ENCODE data around the gene JAZF1. TPM values are rescaled to one million over a fixed set of nuclear protein-coding genes. Genes with fewer than 3 reads are reported as not detected.
A peak's percentile ranks its signal among the peaks of the same experiment; 100 is the strongest.

Gene JAZF1
- total and polyA plus RNA-seq, 8 donors, result 0.58 to 16.7 (median 7.2) TPM

DNA sequence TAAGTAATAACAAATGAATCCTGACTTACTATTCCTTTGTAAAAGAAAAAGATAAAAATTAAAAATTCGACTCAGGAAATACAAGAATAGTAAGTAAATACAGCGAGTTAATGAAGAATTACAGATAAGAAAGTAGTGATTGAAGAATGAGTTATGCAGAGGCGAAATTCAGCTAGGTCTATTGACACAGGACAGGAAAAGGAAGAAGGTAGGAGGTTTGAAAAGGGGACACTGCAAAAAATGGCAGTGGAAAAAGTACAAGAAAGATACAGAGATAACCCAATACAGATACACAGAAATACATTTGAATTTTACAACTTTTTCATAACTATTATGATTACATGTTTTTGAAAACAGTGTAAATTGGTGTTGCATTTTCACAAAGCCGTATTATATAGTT, 28.0 kb downstream of the JAZF1 start:
- H3K27ac ChIP-seq, result no peak overlapping the region
- H3K4me3 ChIP-seq, result no peak overlapping the region
- H3K36me3 ChIP-seq, result no peaks in the 10 kb centered on the region
- no peaks in the 10 kb centered on the region for H3K27me3 ChIP-seq
- TF ChIP-seq POLR2AphosphoS5 (IDR thresholded peaks at IDR 0.05), result no peak
- TF ChIP-seq POLR2A (IDR thresholded peaks at IDR 0.05), result no peak
- TF ChIP-seq, protein P1, sequence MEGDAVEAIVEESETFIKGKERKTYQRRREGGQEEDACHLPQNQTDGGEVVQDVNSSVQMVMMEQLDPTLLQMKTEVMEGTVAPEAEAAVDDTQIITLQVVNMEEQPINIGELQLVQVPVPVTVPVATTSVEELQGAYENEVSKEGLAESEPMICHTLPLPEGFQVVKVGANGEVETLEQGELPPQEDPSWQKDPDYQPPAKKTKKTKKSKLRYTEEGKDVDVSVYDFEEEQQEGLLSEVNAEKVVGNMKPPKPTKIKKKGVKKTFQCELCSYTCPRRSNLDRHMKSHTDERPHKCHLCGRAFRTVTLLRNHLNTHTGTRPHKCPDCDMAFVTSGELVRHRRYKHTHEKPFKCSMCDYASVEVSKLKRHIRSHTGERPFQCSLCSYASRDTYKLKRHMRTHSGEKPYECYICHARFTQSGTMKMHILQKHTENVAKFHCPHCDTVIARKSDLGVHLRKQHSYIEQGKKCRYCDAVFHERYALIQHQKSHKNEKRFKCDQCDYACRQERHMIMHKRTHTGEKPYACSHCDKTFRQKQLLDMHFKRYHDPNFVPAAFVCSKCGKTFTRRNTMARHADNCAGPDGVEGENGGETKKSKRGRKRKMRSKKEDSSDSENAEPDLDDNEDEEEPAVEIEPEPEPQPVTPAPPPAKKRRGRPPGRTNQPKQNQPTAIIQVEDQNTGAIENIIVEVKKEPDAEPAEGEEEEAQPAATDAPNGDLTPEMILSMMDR (IDR thresholded peaks at IDR 0.05), result no peak
- TF ChIP-seq EP300 (IDR thresholded peaks at IDR 0.05), result no peak
- no peak for DNase-seq
- H3K4me1 ChIP-seq, result peaks cover 27 to 61% (median 39%) of the 10 kb centered on the region in 4 donors
- no peaks in the 10 kb centered on the region for H3K9me3 ChIP-seq
- intact Hi-C loops (cut with DNase I; ENCODE audit: low total_unique reads), result no loop called here
- WGBS, 5 donors, result 42 to 67% (median 50%) methylated on average over 4 of the region's 4 CpGs

- WGBS, 5 donors, result 76 to 86% (median 81%) methylated on average over 4 of the region's 4 CpGs
- H3K27ac ChIP-seq, result no peak overlapping the region
- TF ChIP-seq, protein P1 (IDR thresholded peaks at IDR 0.05), result no peak
- TF ChIP-seq POLR2AphosphoS5 (IDR thresholded peaks at IDR 0.05), result no peak
- TF ChIP-seq EP300 (IDR thresholded peaks at IDR 0.05), result no peak
- TF ChIP-seq POLR2A (IDR thresholded peaks at IDR 0.05), result no peak
- H3K4me3 ChIP-seq, result no peak overlapping the region
- peaks cover 27 to 59% (median 39%) of the 10 kb centered on the region in 4 donors for H3K4me1 ChIP-seq
- no peaks in the 10 kb centered on the region for H3K27me3 ChIP-seq
- H3K36me3 ChIP-seq, result no peaks in the 10 kb centered on the region
- DNase-seq, result no peak
- H3K9me3 ChIP-seq, result no peaks in the 10 kb centered on the region
- intact Hi-C loops (cut with DNase I; ENCODE audit: low total_unique reads), result no loop called here
These were observed 28.6 kb downstream of the JAZF1 start for GRCh38 chr7:28151965-28152364.

GRCh38 chr7:28149291-28150101, 31.1 kb downstream of the JAZF1 start:
- H3K36me3 ChIP-seq, result no peaks in the 10 kb centered on the region
- H3K9me3 ChIP-seq, result no peaks in the 10 kb centered on the region
- peak in 1 of 2 donors; percentile 36 for DNase-seq
- intact Hi-C loops (cut with DNase I; ENCODE audit: low total_unique reads), result no loop called here
- no peak overlapping the region for H3K4me3 ChIP-seq
- H3K27ac ChIP-seq, result peak overlapping the region in 2 of 5 donors; percentile 43 to 49
- TF ChIP-seq POLR2A (IDR thresholded peaks at IDR 0.05) (no peak), POLR2AphosphoS5 (IDR thresholded peaks at IDR 0.05) (no peak), EP300 (IDR thresholded peaks at IDR 0.05) (no peak)
- TF ChIP-seq, protein P1 (IDR thresholded peaks at IDR 0.05), result no peak
- WGBS, 5 donors, result 35 to 58% (median 40%) methylated on average over 8 of the region's 8 CpGs
- H3K27me3 ChIP-seq, result no peaks in the 10 kb centered on the region
- peaks cover 16 to 40% (median 28%) of the 10 kb centered on the region in 4 donors for H3K4me1 ChIP-seq

DNA sequence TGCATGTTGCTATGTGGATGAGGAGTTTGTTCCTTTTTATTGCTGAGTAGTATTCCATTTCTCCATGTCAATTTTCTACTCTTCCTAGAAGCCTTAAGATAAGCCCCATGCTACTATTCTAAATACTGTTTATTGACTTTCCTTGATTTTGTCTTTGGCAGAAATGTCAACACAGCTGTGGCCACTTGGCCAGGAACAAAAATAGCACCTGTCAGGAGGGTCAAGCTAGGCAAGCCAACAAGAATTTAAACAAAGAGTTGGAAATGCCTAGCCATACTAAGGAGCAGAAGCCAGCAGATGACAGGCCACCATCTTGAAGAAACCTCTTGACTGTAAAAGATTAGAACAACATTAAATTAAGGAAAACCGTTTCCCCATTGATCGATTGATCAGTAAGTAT, 34.7 kb downstream of the JAZF1 start:
- WGBS, 5 donors, result 91 to 98% (median 96%) methylated on average over 2 of the region's 2 CpGs
- peak overlapping the region in 1 of 5 donors; percentile 7 for H3K27ac ChIP-seq
- peaks cover 15 to 50% (median 26%) of the 10 kb centered on the region in 4 donors for H3K4me1 ChIP-seq
- intact Hi-C loops (cut with DNase I; ENCODE audit: low total_unique reads), result no loop called here
- H3K9me3 ChIP-seq, result no peaks in the 10 kb centered on the region
- peak in 1 of 2 donors; percentile 54 for DNase-seq
- H3K4me3 ChIP-seq, result no peak overlapping the region
- TF ChIP-seq POLR2A (IDR thresholded peaks at IDR 0.05) (no peak), POLR2AphosphoS5 (IDR thresholded peaks at IDR 0.05) (peak in 1 of 3 donors; percentile 26)
- H3K27me3 ChIP-seq, result no peaks in the 10 kb centered on the region
- H3K36me3 ChIP-seq, result no peaks in the 10 kb centered on the region
